ENCODE measurements around the gene DFFA. TPM values are rescaled to one million over a fixed set of nuclear protein-coding genes. Genes with fewer than 3 reads are reported as not detected.
A peak's percentile ranks its signal among the peaks of the same experiment; 100 is the strongest.

The DFFA gene
- total and polyA plus RNA-seq, 2 donors (not counting 3 experiments of a cell fraction or from before 2014, with no cell fraction given) = 30.0 to 44.5 TPM

DNA sequence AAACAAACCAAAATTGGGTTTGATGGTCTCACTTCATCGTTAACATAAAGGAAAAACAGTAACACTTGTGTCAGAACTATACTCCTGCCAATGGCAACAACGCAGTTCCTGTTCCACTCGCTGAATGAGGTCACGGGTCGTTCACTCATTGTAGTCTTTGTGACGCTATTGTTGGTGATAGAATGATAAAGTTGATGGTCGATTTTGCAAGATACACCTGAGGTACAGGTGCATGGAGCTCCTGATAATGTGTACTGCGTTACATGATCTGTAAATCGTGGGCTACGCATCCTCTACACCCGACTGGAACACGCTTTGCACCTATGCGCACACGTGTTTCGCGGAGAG lies 42.5 kb downstream of the DFFA start:
- peak overlapping the region in 2 of 3 experiments; percentile 55 to 67 for H3K4me3 ChIP-seq (replicated peaks in 1 of 3; ENCODE audit: insufficient read depth in 1 of 3, low read depth in 1 of 3, low read length in 3 of 3)
- H3K27ac ChIP-seq (ENCODE audit: insufficient read depth, low read depth, low read length) = peak overlapping the region; percentile 42
- FAIRE-seq (peak; percentile 98), DNase-seq (ENCODE audit: low read depth, low spot score) (peak; percentile 82)
- H3K9me1 ChIP-seq (replicated peaks; ENCODE audit: control insufficient read depth, extremely low read depth, insufficient read depth, low read length) = no peaks in the 10 kb centered on the region
- H4K20me1 ChIP-seq (replicated peaks; ENCODE audit: control insufficient read depth, extremely low read depth, insufficient read depth, low read length) = no peaks in the 10 kb centered on the region
- peak; percentile 15 for TF ChIP-seq JUN (IDR thresholded peaks at IDR 0.05; ENCODE audit: borderline replicate concordance, insufficient read depth, insufficient read length, low read depth)
- TF ChIP-seq POLR2AphosphoS5 (IDR thresholded peaks at IDR 0.05; ENCODE audit: insufficient read depth, low read depth, low read length) = no peak
- TF ChIP-seq FOS (IDR thresholded peaks at IDR 0.05; ENCODE audit: borderline replicate concordance, insufficient read depth, low read length) = no peak
- TF ChIP-seq, protein P1, sequence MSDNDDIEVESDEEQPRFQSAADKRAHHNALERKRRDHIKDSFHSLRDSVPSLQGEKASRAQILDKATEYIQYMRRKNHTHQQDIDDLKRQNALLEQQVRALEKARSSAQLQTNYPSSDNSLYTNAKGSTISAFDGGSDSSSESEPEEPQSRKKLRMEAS (IDR thresholded peaks at IDR 0.05; ENCODE audit: insufficient read depth, insufficient read length) = no peak
- no peak for TF ChIP-seq MYC (IDR thresholded peaks at IDR 0.05; ENCODE audit: low read depth, low read length)
- TF ChIP-seq EZH2 (IDR thresholded peaks at IDR 0.05; ENCODE audit: borderline replicate concordance, low read depth, low read length, severe bottlenecking) = no peak
- TF ChIP-seq, protein P2, sequence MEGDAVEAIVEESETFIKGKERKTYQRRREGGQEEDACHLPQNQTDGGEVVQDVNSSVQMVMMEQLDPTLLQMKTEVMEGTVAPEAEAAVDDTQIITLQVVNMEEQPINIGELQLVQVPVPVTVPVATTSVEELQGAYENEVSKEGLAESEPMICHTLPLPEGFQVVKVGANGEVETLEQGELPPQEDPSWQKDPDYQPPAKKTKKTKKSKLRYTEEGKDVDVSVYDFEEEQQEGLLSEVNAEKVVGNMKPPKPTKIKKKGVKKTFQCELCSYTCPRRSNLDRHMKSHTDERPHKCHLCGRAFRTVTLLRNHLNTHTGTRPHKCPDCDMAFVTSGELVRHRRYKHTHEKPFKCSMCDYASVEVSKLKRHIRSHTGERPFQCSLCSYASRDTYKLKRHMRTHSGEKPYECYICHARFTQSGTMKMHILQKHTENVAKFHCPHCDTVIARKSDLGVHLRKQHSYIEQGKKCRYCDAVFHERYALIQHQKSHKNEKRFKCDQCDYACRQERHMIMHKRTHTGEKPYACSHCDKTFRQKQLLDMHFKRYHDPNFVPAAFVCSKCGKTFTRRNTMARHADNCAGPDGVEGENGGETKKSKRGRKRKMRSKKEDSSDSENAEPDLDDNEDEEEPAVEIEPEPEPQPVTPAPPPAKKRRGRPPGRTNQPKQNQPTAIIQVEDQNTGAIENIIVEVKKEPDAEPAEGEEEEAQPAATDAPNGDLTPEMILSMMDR (IDR thresholded peaks at IDR 0.05; ENCODE audit: extremely low read depth in 1 of 2, insufficient read depth in 1 of 2, low read depth in 1 of 2, low read length in 2 of 2) = no peak
- TF ChIP-seq POLR2A (IDR thresholded peaks at IDR 0.05; ENCODE audit: low read depth, low read length) = no peak
- TF ChIP-seq GATA2 (IDR thresholded peaks at IDR 0.05; ENCODE audit: insufficient read depth, insufficient read length, low read depth, low read length) = peak; percentile 67
- H3K36me3 ChIP-seq (ENCODE audit: control insufficient read depth in 2 of 2, extremely low read depth in 1 of 2, insufficient read depth in 2 of 2, low read length in 2 of 2) = no peaks in the 10 kb centered on the region
- CTCF ChIA-PET = interaction anchor here (0.9 to 3.3 kb wide), 22 partner anchors 8 to 440 kb away, joined by 3 to 123 read pairs (median 6); partner anchors contain the start of genes DFFA, KIF1B and PGD
- POLR2A ChIA-PET = interaction anchor here (1.1 to 1.6 kb wide), 2 partner anchors 14 to 64 kb away, joined by 3 to 6 read pairs; no protein-coding TSS in a partner anchor
- peak overlapping the region; percentile 18 for H2AFZ ChIP-seq (ENCODE audit: low read depth, low read length)
- no TSS peak for BruUV-seq (replicated peaks)
- no peaks in the 10 kb centered on the region for H3K79me2 ChIP-seq (ENCODE audit: control insufficient read depth, insufficient read depth, low read length)
- no peaks in the 10 kb centered on the region for H3K27me3 ChIP-seq (ENCODE audit: control insufficient read depth in 2 of 2, insufficient read depth in 2 of 2, low read length in 2 of 2)
- H3K4me2 ChIP-seq (ENCODE audit: insufficient read depth, low read length) = peak overlapping the region; percentile 50
- H3K9ac ChIP-seq (replicated peaks; ENCODE audit: extremely low read depth, insufficient read depth, low read length) = peak overlapping the region; percentile 72
- intact Hi-C loops (cut with micrococcal nuclease) = loop anchor here (1.0 to 10.0 kb wide), 5 partner anchors 42 to 805 kb away; partner anchors contain the start of genes DFFA and UBE4B
- H3K9me3 ChIP-seq (replicated peaks; ENCODE audit: control insufficient read depth, insufficient read depth, low read length) = no peaks in the 10 kb centered on the region
- dilution Hi-C loops (cut with MboI; ENCODE audit: extremely low pct_ligation_motif_present, low sequenced_read_pairs) = no loop called here
- peaks cover 14% of the 10 kb centered on the region for H3K4me1 ChIP-seq (ENCODE audit: control insufficient read depth, extremely low read depth, insufficient read depth, low read length)
